ENCODE measurements around the gene UBA1. TPM values are rescaled to one million over a fixed set of nuclear protein-coding genes. Genes with fewer than 3 reads are reported as not detected.
A peak's percentile ranks its signal among the peaks of the same experiment; 100 is the strongest.

Gene UBA1
- total and polyA plus RNA-seq, 11 donors, result 86.9 to 171 (median 130) TPM

DNA sequence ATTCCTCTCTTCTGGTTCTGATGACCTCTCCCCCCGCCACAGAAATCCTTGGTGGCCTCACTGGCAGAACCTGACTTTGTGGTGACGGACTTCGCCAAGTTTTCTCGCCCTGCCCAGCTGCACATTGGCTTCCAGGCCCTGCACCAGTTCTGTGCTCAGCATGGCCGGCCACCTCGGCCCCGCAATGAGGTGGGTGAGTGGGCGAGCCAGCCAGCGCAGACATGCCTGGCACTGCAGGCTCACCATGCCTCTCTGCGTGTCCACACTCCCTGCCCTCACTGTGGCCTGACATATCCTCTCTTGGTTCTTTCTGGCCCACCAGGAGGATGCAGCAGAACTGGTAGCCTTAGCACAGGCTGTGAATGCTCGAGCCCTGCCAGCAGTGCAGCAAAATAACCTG is 8.7 kb downstream of the UBA1 start:
- DNase-seq (no peak), ATAC-seq (no peak)
- Histone ChIP-seq H3K4me3 (no peak overlapping the region), H3K27ac (no peak overlapping the region), H3K4me1 (peaks cover 0 to 15% (median 10%) of the 10 kb centered on the region in 12 donors), H3K36me3 (peaks cover 3 to 94% (median 89%) of the 10 kb centered on the region in 9 donors), H3K9me3 (no peaks in the 10 kb centered on the region), H3K27me3 (no peaks in the 10 kb centered on the region)
- intact Hi-C loops (cut with DNase I), result no loop called here
- no peak for TF ChIP-seq POLR2A (IDR thresholded peaks at IDR 0.05)
- TF ChIP-seq, protein P1, sequence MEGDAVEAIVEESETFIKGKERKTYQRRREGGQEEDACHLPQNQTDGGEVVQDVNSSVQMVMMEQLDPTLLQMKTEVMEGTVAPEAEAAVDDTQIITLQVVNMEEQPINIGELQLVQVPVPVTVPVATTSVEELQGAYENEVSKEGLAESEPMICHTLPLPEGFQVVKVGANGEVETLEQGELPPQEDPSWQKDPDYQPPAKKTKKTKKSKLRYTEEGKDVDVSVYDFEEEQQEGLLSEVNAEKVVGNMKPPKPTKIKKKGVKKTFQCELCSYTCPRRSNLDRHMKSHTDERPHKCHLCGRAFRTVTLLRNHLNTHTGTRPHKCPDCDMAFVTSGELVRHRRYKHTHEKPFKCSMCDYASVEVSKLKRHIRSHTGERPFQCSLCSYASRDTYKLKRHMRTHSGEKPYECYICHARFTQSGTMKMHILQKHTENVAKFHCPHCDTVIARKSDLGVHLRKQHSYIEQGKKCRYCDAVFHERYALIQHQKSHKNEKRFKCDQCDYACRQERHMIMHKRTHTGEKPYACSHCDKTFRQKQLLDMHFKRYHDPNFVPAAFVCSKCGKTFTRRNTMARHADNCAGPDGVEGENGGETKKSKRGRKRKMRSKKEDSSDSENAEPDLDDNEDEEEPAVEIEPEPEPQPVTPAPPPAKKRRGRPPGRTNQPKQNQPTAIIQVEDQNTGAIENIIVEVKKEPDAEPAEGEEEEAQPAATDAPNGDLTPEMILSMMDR (IDR thresholded peaks at IDR 0.05), result no peak
- WGBS, 4 donors, result 91 to 97% (median 94%) methylated on average over 11 of the region's 11 CpGs

DNA sequence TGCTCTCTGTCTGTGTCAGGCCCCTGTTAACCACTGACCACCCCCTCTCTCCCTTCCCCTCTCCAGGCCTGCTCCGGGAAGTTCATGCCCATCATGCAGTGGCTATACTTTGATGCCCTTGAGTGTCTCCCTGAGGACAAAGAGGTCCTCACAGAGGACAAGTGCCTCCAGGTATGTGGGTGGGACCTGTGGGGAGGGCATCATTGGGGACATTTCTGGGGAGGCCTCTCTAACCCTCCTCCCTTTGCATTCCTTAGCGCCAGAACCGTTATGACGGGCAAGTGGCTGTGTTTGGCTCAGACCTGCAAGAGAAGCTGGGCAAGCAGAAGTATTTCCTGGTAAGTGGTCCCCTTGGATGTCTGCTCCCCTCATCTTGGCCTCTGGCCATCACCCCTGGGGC is 9.2 kb downstream of the UBA1 start:
- peaks cover 3 to 100% (median 94%) of the 10 kb centered on the region in 9 donors for H3K36me3 ChIP-seq
- no peak for TF ChIP-seq POLR2A (IDR thresholded peaks at IDR 0.05)
- TF ChIP-seq, protein P1 (IDR thresholded peaks at IDR 0.05), result no peak
- intact Hi-C loops (cut with DNase I), result no loop called here
- H3K27ac ChIP-seq, result no peak overlapping the region
- ATAC-seq (no peak), DNase-seq (no peak)
- H3K27me3 ChIP-seq, result no peaks in the 10 kb centered on the region
- H3K4me1 ChIP-seq, result peaks cover 0 to 9% (median 5%) of the 10 kb centered on the region in 12 donors
- no peaks in the 10 kb centered on the region for H3K9me3 ChIP-seq
- 46 to 64% (median 57%) methylated on average over 4 of the region's 4 CpGs for WGBS, 4 donors
- no peak overlapping the region for H3K4me3 ChIP-seq

DNA sequence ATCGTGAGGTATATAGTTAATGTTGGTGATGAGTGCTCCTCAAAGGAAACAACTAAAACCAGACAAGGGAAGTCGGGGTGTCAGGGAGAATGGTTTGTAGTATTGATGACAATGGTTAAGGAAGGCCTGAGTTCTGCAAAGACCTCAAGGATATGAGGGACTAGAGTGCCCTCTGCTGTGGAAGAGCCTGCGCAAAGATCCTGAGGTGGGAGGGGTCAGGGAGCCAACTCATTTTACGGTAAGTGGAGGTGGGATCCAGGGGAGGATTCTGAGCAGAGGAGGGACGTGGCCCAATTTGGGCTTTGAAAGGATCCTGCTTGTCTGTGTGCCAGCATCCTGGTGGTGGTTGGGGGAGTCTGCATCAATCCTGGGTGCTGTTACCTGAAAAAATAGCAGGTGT is 11.3 kb downstream of the UBA1 start:
- H3K9me3 ChIP-seq, result no peaks in the 10 kb centered on the region
- no peaks in the 10 kb centered on the region for H3K27me3 ChIP-seq
- peaks cover 0 to 4% (median 0%) of the 10 kb centered on the region in 12 donors for H3K4me1 ChIP-seq
- TF ChIP-seq, protein P1 (IDR thresholded peaks at IDR 0.05), result no peak
- no peak for TF ChIP-seq POLR2A (IDR thresholded peaks at IDR 0.05)
- intact Hi-C loops (cut with DNase I), result no loop called here
- H3K36me3 ChIP-seq, result peaks cover 3 to 100% (median 95%) of the 10 kb centered on the region in 9 donors
- no peak overlapping the region for H3K27ac ChIP-seq
- H3K4me3 ChIP-seq, result no peak overlapping the region
- ATAC-seq (no peak), DNase-seq (peak in 1 of 5 donors; percentile 1)
- WGBS, 4 donors, result 70 to 85% (median 75%) methylated on average over 5 of the region's 5 CpGs

DNA sequence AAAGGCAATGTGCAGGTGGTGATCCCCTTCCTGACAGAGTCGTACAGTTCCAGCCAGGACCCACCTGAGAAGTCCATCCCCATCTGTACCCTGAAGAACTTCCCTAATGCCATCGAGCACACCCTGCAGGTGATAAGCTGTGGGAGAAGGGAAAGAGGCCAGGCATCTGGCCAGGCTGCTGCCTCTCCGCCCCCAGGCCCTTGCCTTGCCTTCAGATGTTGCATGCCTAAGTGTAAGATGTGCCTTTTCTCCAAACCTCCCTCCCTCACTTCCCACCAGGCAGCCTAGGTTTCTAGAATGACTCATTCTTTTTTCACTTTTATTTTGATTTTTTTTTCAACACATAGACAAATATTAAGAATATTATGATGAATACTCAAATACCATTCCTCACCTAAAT is 12.7 kb downstream of the UBA1 start:
- H3K9me3 ChIP-seq, result no peaks in the 10 kb centered on the region
- 54 to 92% (median 73%) methylated on average over 1 to 3 of the region's 3 CpGs for WGBS, 4 donors
- no peaks in the 10 kb centered on the region for H3K27me3 ChIP-seq
- H3K36me3 ChIP-seq, result peaks cover 2 to 100% (median 95%) of the 10 kb centered on the region in 9 donors
- H3K27ac ChIP-seq, result no peak overlapping the region
- no peak for ATAC-seq
- intact Hi-C loops (cut with DNase I), result no loop called here
- no peak overlapping the region for H3K4me3 ChIP-seq
- H3K4me1 ChIP-seq, result peaks cover 0 to 4% (median 0%) of the 10 kb centered on the region in 12 donors
- DNase-seq, result no peak
- TF ChIP-seq, protein P1 (IDR thresholded peaks at IDR 0.05), result no peak
- no peak for TF ChIP-seq POLR2A (IDR thresholded peaks at IDR 0.05)

All from heart left ventricle (tissue), 16 donors.